Measurements from ENCODE around the gene NKRF. TPM values are rescaled to one million over a fixed set of nuclear protein-coding genes. Genes with fewer than 3 reads are reported as not detected.

The NKRF gene
- total and polyA plus RNA-seq, 2 of the 8 experiments (the other 6 are each of a cell fraction or from before 2014, with no cell fraction given), result 3.8 to 11.4 TPM

DNA sequence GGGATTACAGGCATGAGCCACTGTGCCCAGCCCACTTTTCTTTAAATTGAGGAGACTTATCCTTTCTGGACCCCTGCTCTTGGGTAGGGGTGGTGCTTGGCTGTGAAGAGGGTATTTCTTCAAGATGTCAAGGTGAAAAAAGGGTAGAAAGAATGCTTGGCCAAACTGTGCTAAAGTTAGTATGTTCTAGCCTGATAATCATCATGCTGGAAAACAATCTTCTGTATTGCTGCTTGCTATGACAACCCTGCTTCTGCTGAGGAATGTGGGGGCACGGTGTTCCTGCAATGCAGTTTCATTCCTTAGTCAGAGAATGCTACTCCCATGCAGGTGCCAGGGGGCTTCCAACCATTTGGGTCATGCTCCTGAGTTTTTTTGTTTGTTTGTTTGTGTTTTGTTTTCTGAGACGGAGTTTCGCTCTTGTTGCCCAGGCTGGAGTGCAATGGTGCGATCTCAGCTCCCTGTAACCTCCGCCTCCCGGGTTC lies 35.8 kb downstream of the NKRF start:
- no peaks in the 10 kb centered on the region for H4K20me1 ChIP-seq (replicated peaks in 1 of 2; ENCODE audit: control insufficient read depth in 1 of 2, insufficient read depth in 2 of 2, low read length in 2 of 2)
- no peaks in the 10 kb centered on the region for H3K27me3 ChIP-seq (replicated peaks in 1 of 4; ENCODE audit: control insufficient read depth in 3 of 4, extremely low read depth in 1 of 4, insufficient read depth in 3 of 4, low read length in 3 of 4)
- DNase-seq (ENCODE audit: low read depth in 1 of 2, low spot score in 2 of 2), result no peak
- H3K56ac ChIP-seq (replicated peaks; ENCODE audit: insufficient read length, low read depth, low read length), result no peak overlapping the region
- WGBS, 2 experiments (ENCODE audit: extremely low coverage in 1 of 2, insufficient coverage in 1 of 2, insufficient read length in 1 of 2, insufficient replicate concordance in 2 of 2, low coverage in 1 of 2, low lambda C conversion rate in 2 of 2, missing lambda C conversion rate in 1 of 2), result 84% methylated on average over 6 of the region's 6 CpGs; no CpG with 5 or more reads in 1 of the 2 experiments
- ChIA-PET CTCF (ENCODE audit: partially characterized antibody) (no interaction called here), POLR2A (ENCODE audit: partially characterized antibody) (no interaction called here)
- peaks cover 0 to 3% of the 10 kb centered on the region in 2 experiments; a peak in 2 of 4 replicates for H3K79me2 ChIP-seq (ENCODE audit: control insufficient read depth in 1 of 2, insufficient read depth in 2 of 2, low read length in 2 of 2)
- H3K4me1 ChIP-seq (replicated peaks in 1 of 4; ENCODE audit: control insufficient read depth in 3 of 4, insufficient read depth in 4 of 4, low read length in 3 of 4), result 0 out of 7 replicates have a peak, but pooled peaks cover 0 to under 1% (median 0%) of the 10 kb centered on the region in 4 experiments
- H3K4ac ChIP-seq (replicated peaks; ENCODE audit: insufficient read length, low read depth, low read length), result no peak overlapping the region
- no peak overlapping the region for H3K18ac ChIP-seq (ENCODE audit: extremely low read depth, low read length)
- H2AK5ac ChIP-seq (ENCODE audit: low read depth, low read length), result no peak overlapping the region
- H3K4me2 ChIP-seq (ENCODE audit: insufficient read depth in 1 of 2, low read depth in 2 of 2, low read length in 2 of 2), result no peak overlapping the region
- H2BK15ac ChIP-seq (ENCODE audit: low read length), result no peak overlapping the region
- no peak overlapping the region for H3K14ac ChIP-seq (ENCODE audit: insufficient read length)
- no peaks in the 10 kb centered on the region for H3K79me1 ChIP-seq (ENCODE audit: low read depth, low read length)
- no peak overlapping the region for H2BK12ac ChIP-seq (ENCODE audit: low read depth, low read length)
- H2AFZ ChIP-seq (ENCODE audit: low read length), result no peak overlapping the region
- no peak overlapping the region for H2BK120ac ChIP-seq (replicated peaks; ENCODE audit: low read depth, low read length)
- no peak overlapping the region for H4K5ac ChIP-seq (ENCODE audit: insufficient read length, low read depth, low read length)
- no peak overlapping the region for H2BK20ac ChIP-seq (ENCODE audit: low read length)
- H2BK5ac ChIP-seq (ENCODE audit: low read depth, low read length), result no peak overlapping the region
- H3K9ac ChIP-seq (replicated peaks in 1 of 4; ENCODE audit: extremely low read depth in 1 of 4, low read depth in 3 of 4, low read length in 3 of 4), result no peak overlapping the region
- H4K8ac ChIP-seq (ENCODE audit: extremely low read depth, insufficient read depth, low read length), result no peak overlapping the region
- H3K9me3 ChIP-seq (ENCODE audit: insufficient read depth in 2 of 2, low read depth in 1 of 2, low read length in 1 of 2), result no peaks in the 10 kb centered on the region
- peaks cover 2% of the 10 kb centered on the region; the same call in 1 of the 2 replicates for H3K23me2 ChIP-seq (ENCODE audit: low read depth, low read length)
- no peak for FAIRE-seq
- H3K36me3 ChIP-seq (ENCODE audit: control insufficient read depth in 2 of 4, insufficient read depth in 4 of 4, low read length in 3 of 4), result peaks cover 0 to under 1% (median 0%) of the 10 kb centered on the region in 4 experiments; a peak in 1 of 8 replicates
- H3K27ac ChIP-seq (ENCODE audit: low read depth, low read length), result no peak overlapping the region
- no peak overlapping the region for H3K23ac ChIP-seq (ENCODE audit: insufficient read length)
- no peak overlapping the region for H3K4me3 ChIP-seq (ENCODE audit: extremely low read depth in 1 of 4, insufficient read depth in 2 of 4, low read depth in 3 of 4, low read length in 4 of 4)
- H4K91ac ChIP-seq (replicated peaks; ENCODE audit: insufficient read length, low read length), result no peak overlapping the region
- TF ChIP-seq CBX5 (IDR thresholded peaks at IDR 0.05; ENCODE audit: low read depth, low read length) (no peak), EP300 (IDR thresholded peaks at IDR 0.05; ENCODE audit: borderline replicate concordance in 1 of 2, low read depth in 2 of 2, low read length in 2 of 2) (no peak), HDAC2 (IDR thresholded peaks at IDR 0.05; ENCODE audit: borderline replicate concordance in 1 of 2, low read depth in 2 of 2, low read length in 2 of 2) (no peak), POU5F1 (IDR thresholded peaks at IDR 0.05; ENCODE audit: low read depth, low read length) (no peak), CBX8 (IDR thresholded peaks at IDR 0.05; ENCODE audit: borderline replicate concordance, low read depth, low read length) (no peak), EZH2 (IDR thresholded peaks at IDR 0.05; ENCODE audit: low read depth, low read length, severe bottlenecking) (no peak), RBBP5 (IDR thresholded peaks at IDR 0.05; ENCODE audit: borderline replicate concordance, low read depth, low read length) (no peak), TCF12 (IDR thresholded peaks at IDR 0.05; ENCODE audit: low read depth, low read length) (no peak), SP4 (IDR thresholded peaks at IDR 0.05; ENCODE audit: low read length) (no peak), SIX5 (IDR thresholded peaks at IDR 0.05; ENCODE audit: low read depth, low read length) (no peak), POLR2AphosphoS5 (IDR thresholded peaks at IDR 0.05; ENCODE audit: low read depth, low read length) (no peak)
- TF ChIP-seq, protein P1, sequence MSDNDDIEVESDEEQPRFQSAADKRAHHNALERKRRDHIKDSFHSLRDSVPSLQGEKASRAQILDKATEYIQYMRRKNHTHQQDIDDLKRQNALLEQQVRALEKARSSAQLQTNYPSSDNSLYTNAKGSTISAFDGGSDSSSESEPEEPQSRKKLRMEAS (IDR thresholded peaks at IDR 0.05), result no peak
- TF ChIP-seq, protein P2, sequence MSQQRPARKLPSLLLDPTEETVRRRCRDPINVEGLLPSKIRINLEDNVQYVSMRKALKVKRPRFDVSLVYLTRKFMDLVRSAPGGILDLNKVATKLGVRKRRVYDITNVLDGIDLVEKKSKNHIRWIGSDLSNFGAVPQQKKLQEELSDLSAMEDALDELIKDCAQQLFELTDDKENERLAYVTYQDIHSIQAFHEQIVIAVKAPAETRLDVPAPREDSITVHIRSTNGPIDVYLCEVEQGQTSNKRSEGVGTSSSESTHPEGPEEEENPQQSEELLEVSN (IDR thresholded peaks at IDR 0.05), result no peak

Measured in H1 (cell line).